ENCODE results near the gene BMP7. TPM values are rescaled to one million over a fixed set of nuclear protein-coding genes. Genes with fewer than 3 reads are reported as not detected.

The BMP7 gene
- total RNA-seq, 2 experiments from 2014 or later, result 2.2 to 94.2 TPM

DNA sequence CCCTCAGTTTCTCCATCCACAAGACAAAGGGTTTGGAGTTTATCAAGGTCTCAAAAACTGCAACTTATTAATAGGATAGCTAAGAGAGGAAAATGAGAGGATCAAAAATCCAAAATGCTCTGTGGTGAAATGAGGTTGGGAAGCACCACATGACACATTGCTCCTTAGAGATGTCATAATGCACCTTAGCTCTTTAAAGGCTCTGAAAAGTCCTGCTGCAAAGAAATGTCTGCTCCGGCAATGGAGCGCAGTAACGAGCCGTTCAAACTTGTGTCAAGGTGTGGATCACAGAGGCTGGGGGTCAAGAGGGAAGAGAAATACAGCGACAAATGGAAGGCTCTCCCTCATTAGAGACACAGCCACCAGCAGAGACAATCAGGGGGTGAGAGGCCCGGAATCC lies 53.1 kb downstream of the BMP7 start:
- CTCF ChIA-PET (ENCODE audit: unreplicated experiment), result no interaction called here
- Histone ChIP-seq H3K4me1 (ENCODE audit: insufficient read depth, low read length, poor library complexity, severe bottlenecking) (no peaks in the 10 kb centered on the region), H3K36me3 (ENCODE audit: insufficient read depth, low read length) (peaks cover 47% of the 10 kb centered on the region), H4K20me1 (ENCODE audit: insufficient read depth, low read length) (no peaks in the 10 kb centered on the region), H3K4me3 (ENCODE audit: low read depth, low read length, poor library complexity, severe bottlenecking) (no peak overlapping the region), H3K27ac (ENCODE audit: low read depth, low read length, poor library complexity, severe bottlenecking) (no peak overlapping the region), H3K9me2 (ENCODE audit: insufficient read depth, low read length) (no peaks in the 10 kb centered on the region), H2AFZ (ENCODE audit: low read length) (no peak overlapping the region), H3K9me3 (ENCODE audit: low read length) (no peaks in the 10 kb centered on the region), H3K79me2 (ENCODE audit: insufficient read depth, low read depth, low read length) (no peaks in the 10 kb centered on the region), H3K4me2 (ENCODE audit: low read length) (no peak overlapping the region)
- DNase-seq (ENCODE audit: low spot score), result no peak
- no TSS peak for BruUV-seq (replicated peaks)
- POLR2A ChIA-PET, result no interaction called here
- TF ChIP-seq EZH2phosphoT487 (IDR thresholded peaks at IDR 0.05; ENCODE audit: borderline replicate concordance, low read depth, low read length), result no peak
- TF ChIP-seq, protein P1, sequence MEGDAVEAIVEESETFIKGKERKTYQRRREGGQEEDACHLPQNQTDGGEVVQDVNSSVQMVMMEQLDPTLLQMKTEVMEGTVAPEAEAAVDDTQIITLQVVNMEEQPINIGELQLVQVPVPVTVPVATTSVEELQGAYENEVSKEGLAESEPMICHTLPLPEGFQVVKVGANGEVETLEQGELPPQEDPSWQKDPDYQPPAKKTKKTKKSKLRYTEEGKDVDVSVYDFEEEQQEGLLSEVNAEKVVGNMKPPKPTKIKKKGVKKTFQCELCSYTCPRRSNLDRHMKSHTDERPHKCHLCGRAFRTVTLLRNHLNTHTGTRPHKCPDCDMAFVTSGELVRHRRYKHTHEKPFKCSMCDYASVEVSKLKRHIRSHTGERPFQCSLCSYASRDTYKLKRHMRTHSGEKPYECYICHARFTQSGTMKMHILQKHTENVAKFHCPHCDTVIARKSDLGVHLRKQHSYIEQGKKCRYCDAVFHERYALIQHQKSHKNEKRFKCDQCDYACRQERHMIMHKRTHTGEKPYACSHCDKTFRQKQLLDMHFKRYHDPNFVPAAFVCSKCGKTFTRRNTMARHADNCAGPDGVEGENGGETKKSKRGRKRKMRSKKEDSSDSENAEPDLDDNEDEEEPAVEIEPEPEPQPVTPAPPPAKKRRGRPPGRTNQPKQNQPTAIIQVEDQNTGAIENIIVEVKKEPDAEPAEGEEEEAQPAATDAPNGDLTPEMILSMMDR (conservative IDR thresholded peaks at IDR 0.05; ENCODE audit: low read length), result no peak
- intact Hi-C loops (cut with micrococcal nuclease; ENCODE audit: unreplicated experiment), result no loop called here

DNA sequence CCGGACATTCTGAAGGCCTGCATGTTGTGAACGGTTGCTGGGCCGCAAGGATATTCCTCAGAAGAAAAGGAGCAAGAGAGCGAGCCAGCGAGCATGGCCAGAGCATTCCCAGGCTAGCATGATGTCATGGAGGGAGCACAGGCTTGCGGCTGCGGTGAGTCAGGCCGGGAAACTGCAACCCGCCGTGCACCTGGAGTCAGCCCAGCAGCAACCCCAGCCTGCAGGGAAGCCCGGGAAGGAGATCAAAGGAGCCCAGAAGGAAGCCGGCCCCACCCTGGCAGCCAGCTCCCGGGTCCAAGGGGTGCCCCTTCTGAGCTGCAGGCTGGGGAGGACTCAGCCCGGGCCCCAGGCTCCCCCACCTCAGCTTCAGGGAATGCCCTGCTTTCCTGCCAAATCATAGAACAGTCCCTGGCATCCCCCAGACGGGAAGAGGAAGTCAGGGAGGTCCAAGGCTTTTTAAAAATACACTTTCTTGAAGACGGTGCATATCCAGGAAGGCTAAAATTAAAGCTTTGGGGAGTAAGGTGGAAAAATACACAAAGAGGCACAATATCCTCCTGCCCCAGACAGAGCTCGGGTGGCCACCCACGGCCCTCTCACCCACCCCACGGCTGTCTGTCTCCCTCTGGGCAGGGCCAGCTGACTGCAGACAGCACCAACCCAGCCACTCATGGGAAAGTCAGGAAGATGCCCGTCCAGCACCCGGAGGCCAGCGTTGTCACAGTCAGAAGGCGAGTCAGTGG lies 53.7 kb downstream of the BMP7 start:
- Histone ChIP-seq H3K4me2 (ENCODE audit: low read length) (no peak overlapping the region), H4K20me1 (ENCODE audit: insufficient read depth, low read length) (no peaks in the 10 kb centered on the region), H3K4me3 (ENCODE audit: low read depth, low read length, poor library complexity, severe bottlenecking) (no peak overlapping the region), H3K27ac (ENCODE audit: low read depth, low read length, poor library complexity, severe bottlenecking) (no peak overlapping the region), H2AFZ (ENCODE audit: low read length) (no peak overlapping the region), H3K9me3 (ENCODE audit: low read length) (no peaks in the 10 kb centered on the region), H3K79me2 (ENCODE audit: insufficient read depth, low read depth, low read length) (no peaks in the 10 kb centered on the region), H3K9me2 (ENCODE audit: insufficient read depth, low read length) (no peaks in the 10 kb centered on the region), H3K4me1 (ENCODE audit: insufficient read depth, low read length, poor library complexity, severe bottlenecking) (no peaks in the 10 kb centered on the region), H3K36me3 (ENCODE audit: insufficient read depth, low read length) (peaks cover 45% of the 10 kb centered on the region)
- TF ChIP-seq, protein P1 (conservative IDR thresholded peaks at IDR 0.05; ENCODE audit: low read length), result no peak
- no peak for TF ChIP-seq EZH2phosphoT487 (IDR thresholded peaks at IDR 0.05; ENCODE audit: borderline replicate concordance, low read depth, low read length)
- intact Hi-C loops (cut with micrococcal nuclease; ENCODE audit: unreplicated experiment), result no loop called here
- no TSS peak for BruUV-seq (replicated peaks)
- CTCF ChIA-PET (ENCODE audit: unreplicated experiment), result no interaction called here
- POLR2A ChIA-PET, result no interaction called here
- no peak for DNase-seq (ENCODE audit: low spot score)

GRCh38 chr20:57211908-57212533 lies 54.4 kb downstream of the BMP7 start:
- intact Hi-C loops (cut with micrococcal nuclease; ENCODE audit: unreplicated experiment), result no loop called here
- no peaks in the 10 kb centered on the region for H3K4me1 ChIP-seq (ENCODE audit: insufficient read depth, low read length, poor library complexity, severe bottlenecking)
- no peak overlapping the region for H3K27ac ChIP-seq (ENCODE audit: low read depth, low read length, poor library complexity, severe bottlenecking)
- BruUV-seq (replicated peaks), result no TSS peak
- no peak overlapping the region for H2AFZ ChIP-seq (ENCODE audit: low read length)
- no peaks in the 10 kb centered on the region for H3K9me2 ChIP-seq (ENCODE audit: insufficient read depth, low read length)
- no peak for TF ChIP-seq EZH2phosphoT487 (IDR thresholded peaks at IDR 0.05; ENCODE audit: borderline replicate concordance, low read depth, low read length)
- TF ChIP-seq, protein P1 (conservative IDR thresholded peaks at IDR 0.05; ENCODE audit: low read length), result no peak
- no peaks in the 10 kb centered on the region for H4K20me1 ChIP-seq (ENCODE audit: insufficient read depth, low read length)
- no peaks in the 10 kb centered on the region for H3K79me2 ChIP-seq (ENCODE audit: insufficient read depth, low read depth, low read length)
- H3K9me3 ChIP-seq (ENCODE audit: low read length), result no peaks in the 10 kb centered on the region
- DNase-seq (ENCODE audit: low spot score), result no peak
- peaks cover 46% of the 10 kb centered on the region for H3K36me3 ChIP-seq (ENCODE audit: insufficient read depth, low read length)
- ChIA-PET POLR2A (no interaction called here), CTCF (ENCODE audit: unreplicated experiment) (no interaction called here)
- no peak overlapping the region for H3K4me3 ChIP-seq (ENCODE audit: low read depth, low read length, poor library complexity, severe bottlenecking)
- no peak overlapping the region for H3K4me2 ChIP-seq (ENCODE audit: low read length)

Measured in OCI-LY7 (cell line).